Natural killer cell (primary cell): ENCODE measurements around the gene TSPAN19. TPM values are rescaled to one million over a fixed set of nuclear protein-coding genes. Genes with fewer than 3 reads are reported as not detected.

ENCODE experiments used
- ATAC-seq, 3 donors: fragments of 150-1000 bp in 2 of 3; fragments of 200-7000 bp in 1 of 3; cut with Tn5 transposase; 1 replicate in 1 of 3; 2 replicates in 2 of 3; pipeline ENCODE4 v1.10.0; 2021; ENCODE audit warnings: mild to moderate bottlenecking in 2 of 3, moderate library complexity in 2 of 3
- DNase-seq, 2 donors: peaks; one replicate each; pipeline versions ENCODE4 v3.0.0 to v3.0.0-alpha.2; 2013 to 2021; ENCODE audit warnings: mixed read lengths in 1 of 2
- H3K27ac ChIP-seq: one replicate; pipeline ENCODE4 v1.5.1; 2013; ENCODE audit warnings: mild to moderate bottlenecking, low read length
- H3K27me3 ChIP-seq: one replicate; pipeline ENCODE4 v1.6.1; 2013; ENCODE audit warnings: low read length; ENCODE audit not compliant: control insufficient read depth, insufficient read depth
- H3K36me3 ChIP-seq: one replicate; pipeline ENCODE4 v1.6.1; 2013; ENCODE audit warnings: low read length; ENCODE audit not compliant: control insufficient read depth, insufficient read depth
- H3K4me1 ChIP-seq: one replicate; pipeline ENCODE4 v1.6.1; 2013; ENCODE audit warnings: low read length; ENCODE audit not compliant: control insufficient read depth, insufficient read depth
- H3K4me3 ChIP-seq: one replicate; pipeline ENCODE4 v1.5.1; 2013; ENCODE audit warnings: low read length
- H3K9me3 ChIP-seq: one replicate; pipeline ENCODE4 v1.6.1; 2013; ENCODE audit warnings: low read length; ENCODE audit not compliant: control insufficient read depth, insufficient read depth
- H3K27ac Mint-ChIP-seq, 2 donors: one replicate each; pipeline ENCODE4 v1.8.0; 2022; ENCODE audit warnings: mild to moderate bottlenecking in 2 of 2, mixed read lengths in 2 of 2, moderate library complexity in 1 of 2
- H3K27me3 Mint-ChIP-seq, 2 donors: one replicate each; pipeline ENCODE4 v1.8.0; 2022; ENCODE audit warnings: low read depth in 2 of 2, mixed read lengths in 2 of 2
- H3K36me3 Mint-ChIP-seq: one replicate; pipeline ENCODE4 v1.8.0; 2022; ENCODE audit warnings: mixed read lengths
- H3K4me1 Mint-ChIP-seq, 2 donors: one replicate each; pipeline ENCODE4 v1.8.0; 2022; ENCODE audit warnings: mixed read lengths in 2 of 2
- H3K4me3 Mint-ChIP-seq: one replicate; pipeline ENCODE4 v1.8.0; 2022; ENCODE audit warnings: mild to moderate bottlenecking, moderate library complexity, mixed read lengths
- H3K9me3 Mint-ChIP-seq, 2 donors: one replicate each; pipeline ENCODE4 v1.8.0; 2022; ENCODE audit warnings: mixed read lengths in 2 of 2
- CTCF ChIP-seq: fragments of 200-600 bp; IDR thresholded peaks from one replicate; pipeline ENCODE4 v1.8.0; 2022; ENCODE audit warnings: antibody characterized with exemption
- WGBS: methylation state at CpG from one replicate; pipeline ENCODE4 v1.1.7; 2013; ENCODE audit warnings: missing lambda C conversion rate; ENCODE audit not compliant: insufficient coverage; 5-methylcytosine and 5-hydroxymethylcytosine counted together
- intact Hi-C: fragments of 100-400 bp; cut with micrococcal nuclease; formaldehyde crosslinking; loops from one replicate; pipeline ENCODE4 v1.14.2; 2022
- total RNA-seq, 4 donors: library from RNA; stranded (reverse); fragments of 120-200 nt in 1 of 4; gene quantifications; one replicate each; pipeline versions ENCODE4 v1.2.3 to v1.2.4, GENCODE V29; 2013 to 2022

Gene TSPAN19
- total RNA-seq, 3 donors from 2014 or later (not counting 1 experiment from before 2014, with no cell fraction given) = not detected

- H3K4me3 Mint-ChIP-seq = no peak overlapping the region
- no peaks in the 10 kb centered on the region for H3K27me3 Mint-ChIP-seq
- no peaks in the 10 kb centered on the region for H3K4me1 Mint-ChIP-seq
- intact Hi-C loops = no loop called here
- Histone ChIP-seq H3K4me1 (no peaks in the 10 kb centered on the region), H3K4me3 (no peak overlapping the region), H3K27ac (no peak overlapping the region), H3K9me3 (peaks cover 4% of the 10 kb centered on the region), H3K36me3 (no peaks in the 10 kb centered on the region), H3K27me3 (no peaks in the 10 kb centered on the region)
- no peak overlapping the region for H3K27ac Mint-ChIP-seq
- H3K9me3 Mint-ChIP-seq = peaks cover 0 to under 1% of the 10 kb centered on the region in 2 donors
- ATAC-seq = no peak
- no peak for TF ChIP-seq CTCF
- no peaks in the 10 kb centered on the region for H3K36me3 Mint-ChIP-seq
- no peak for DNase-seq
Observed at GRCh38 chr12:84973026-84973425, 63.1 kb downstream of the TSPAN19 start.

GRCh38 chr12:84969226-84969625, 66.9 kb downstream of the TSPAN19 start:
- Histone ChIP-seq H3K9me3 (no peaks in the 10 kb centered on the region), H3K4me1 (no peaks in the 10 kb centered on the region), H3K27ac (no peak overlapping the region), H3K4me3 (no peak overlapping the region), H3K27me3 (no peaks in the 10 kb centered on the region), H3K36me3 (no peaks in the 10 kb centered on the region)
- H3K4me3 Mint-ChIP-seq = no peak overlapping the region
- 83% methylated on average over 3 of the region's 3 CpGs for WGBS
- no peaks in the 10 kb centered on the region for H3K27me3 Mint-ChIP-seq
- H3K36me3 Mint-ChIP-seq = no peaks in the 10 kb centered on the region
- TF ChIP-seq CTCF = no peak
- DNase-seq (no peak), ATAC-seq (no peak)
- no peak overlapping the region for H3K27ac Mint-ChIP-seq
- peaks cover 3 to 5% of the 10 kb centered on the region in 2 donors for H3K9me3 Mint-ChIP-seq
- no peaks in the 10 kb centered on the region for H3K4me1 Mint-ChIP-seq
- intact Hi-C loops = no loop called here

Other genes starting within 250 kb of the TSPAN19 start
- not detected for gene SLC6A15, start 123.5 kb downstream of the TSPAN19 start, total RNA-seq
- not detected for gene LRRIQ1, start 74 bp upstream of the TSPAN19 start, total RNA-seq
- gene ALX1, start 243.9 kb upstream of the TSPAN19 start, total RNA-seq = not detected